SU-DHL-6 (cell line): ENCODE measurements around the gene FGF1.

Experiments used
- H2AFZ ChIP-seq: fragments of 200-600 bp; sonication (generic); 2 replicates; pipeline ENCODE4 v1.6.1; 2014; ENCODE audit warnings: low read depth, mild to moderate bottlenecking, moderate library complexity, mixed read lengths, antibody characterized with exemption, low read length; ENCODE audit not compliant: severe bottlenecking
- H3F3A ChIP-seq: fragments of 200-600 bp; shearing (Covaris generic); 2 replicates; pipeline ENCODE4 v1.6.0; 2016; ENCODE audit warnings: antibody characterized with exemption, mild to moderate bottlenecking; ENCODE audit not compliant: insufficient read depth
- H3K27ac ChIP-seq: fragments of 200-600 bp; sonication (generic); 2 replicates; pipeline ENCODE4 v1.5.1; 2016; ENCODE audit warnings: low read depth, mild to moderate bottlenecking, low read length, moderate library complexity, mixed read lengths
- H3K27me3 ChIP-seq: fragments of 200-600 bp; sonication (generic), shearing (Covaris generic); 2 replicates; pipeline ENCODE4 v1.6.0; 2014; ENCODE audit warnings: mild to moderate bottlenecking, low read length
- H3K36me3 ChIP-seq: fragments of 200-600 bp; sonication (generic); 2 replicates; pipeline ENCODE4 v1.6.1; 2014; ENCODE audit warnings: mild to moderate bottlenecking, low read length, mixed read lengths
- H3K4me2 ChIP-seq: fragments of 300-600, 200-600 bp; shearing (Covaris generic), sonication (generic); 2 replicates; pipeline ENCODE4 v1.6.0; 2014; ENCODE audit warnings: low read length, low read depth, mild to moderate bottlenecking; ENCODE audit not compliant: poor library complexity, severe bottlenecking
- H3K4me3 ChIP-seq: fragments of 200-600 bp; sonication (generic); 2 replicates; pipeline ENCODE4 v1.5.1; 2014; ENCODE audit warnings: antibody characterized with exemption, low read length, mild to moderate bottlenecking, mixed read lengths; ENCODE audit not compliant: insufficient read depth, poor library complexity, severe bottlenecking
- H3K79me2 ChIP-seq: fragments of 200-600 bp; sonication (generic); 2 replicates; pipeline ENCODE4 v1.6.1; 2014; ENCODE audit warnings: mild to moderate bottlenecking, low read length, moderate library complexity; ENCODE audit not compliant: insufficient read depth
- H3K9ac ChIP-seq: fragments of 200-600 bp; sonication (generic); 2 replicates; pipeline ENCODE4 v1.7.0; 2014; ENCODE audit warnings: mild to moderate bottlenecking, low read length
- H3K9me2 ChIP-seq: fragments of 200-600 bp; sonication (generic); replicated peaks from 2 replicates; pipeline ENCODE4 v1.6.1; 2014; ENCODE audit warnings: low read length; ENCODE audit not compliant: insufficient read depth
- H3K9me3 ChIP-seq: fragments of 200-600 bp; sonication (generic); 2 replicates; pipeline ENCODE4 v1.6.1; 2014; ENCODE audit warnings: low read length, mixed read lengths; ENCODE audit not compliant: insufficient read depth
- H4K20me1 ChIP-seq: fragments of 200-600 bp; sonication (generic); 2 replicates; pipeline ENCODE4 v1.6.1; 2014; ENCODE audit warnings: low read depth, mild to moderate bottlenecking, antibody characterized with exemption, low read length, moderate library complexity, mixed read lengths
- EZH2phosphoT487 ChIP-seq: fragments of 200-600 bp; sonication (generic), shearing (Covaris generic); conservative IDR thresholded peaks from 2 replicates; pipeline ENCODE4 v1.6.1; 2018; ENCODE audit warnings: mild to moderate bottlenecking, antibody characterized with exemption, low read length, moderate library complexity, mixed read lengths
- TF ChIP-seq, protein P1 (sequence below): fragments of 200-600 bp; sonication (generic); IDR thresholded peaks from one replicate; pipeline ENCODE4 v1.5.1; 2017; ENCODE audit warnings: antibody characterized with exemption, mild to moderate bottlenecking, low read length, moderate library complexity; ENCODE audit not compliant: insufficient read depth, poor library complexity, severe bottlenecking

The FGF1 gene

DNA sequence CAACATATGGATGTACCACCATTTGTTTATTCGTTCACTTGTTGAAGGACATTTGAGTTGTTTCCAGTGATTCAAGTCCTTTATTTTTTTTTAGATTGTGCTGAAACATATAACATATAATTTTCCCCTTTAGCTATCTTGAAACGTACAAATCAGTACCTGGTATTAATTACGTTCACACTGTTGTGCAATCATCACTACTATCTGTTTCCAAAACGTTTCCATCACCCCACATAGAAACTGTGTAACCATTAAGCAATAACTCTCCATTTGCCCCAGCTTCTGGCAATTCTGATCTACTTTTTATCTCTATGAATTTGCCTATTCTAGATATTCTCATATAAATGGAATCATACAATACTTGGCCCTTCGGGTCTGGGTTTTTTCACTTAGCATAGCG is 116.0 kb downstream of the FGF1 start:
- no peak overlapping the region for H3K27ac ChIP-seq
- H4K20me1 ChIP-seq: no peaks in the 10 kb centered on the region
- H3K9me2 ChIP-seq: no peaks in the 10 kb centered on the region
- no peak overlapping the region for H3K4me3 ChIP-seq
- no peaks in the 10 kb centered on the region for H3F3A ChIP-seq
- TF ChIP-seq, protein P1, sequence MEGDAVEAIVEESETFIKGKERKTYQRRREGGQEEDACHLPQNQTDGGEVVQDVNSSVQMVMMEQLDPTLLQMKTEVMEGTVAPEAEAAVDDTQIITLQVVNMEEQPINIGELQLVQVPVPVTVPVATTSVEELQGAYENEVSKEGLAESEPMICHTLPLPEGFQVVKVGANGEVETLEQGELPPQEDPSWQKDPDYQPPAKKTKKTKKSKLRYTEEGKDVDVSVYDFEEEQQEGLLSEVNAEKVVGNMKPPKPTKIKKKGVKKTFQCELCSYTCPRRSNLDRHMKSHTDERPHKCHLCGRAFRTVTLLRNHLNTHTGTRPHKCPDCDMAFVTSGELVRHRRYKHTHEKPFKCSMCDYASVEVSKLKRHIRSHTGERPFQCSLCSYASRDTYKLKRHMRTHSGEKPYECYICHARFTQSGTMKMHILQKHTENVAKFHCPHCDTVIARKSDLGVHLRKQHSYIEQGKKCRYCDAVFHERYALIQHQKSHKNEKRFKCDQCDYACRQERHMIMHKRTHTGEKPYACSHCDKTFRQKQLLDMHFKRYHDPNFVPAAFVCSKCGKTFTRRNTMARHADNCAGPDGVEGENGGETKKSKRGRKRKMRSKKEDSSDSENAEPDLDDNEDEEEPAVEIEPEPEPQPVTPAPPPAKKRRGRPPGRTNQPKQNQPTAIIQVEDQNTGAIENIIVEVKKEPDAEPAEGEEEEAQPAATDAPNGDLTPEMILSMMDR: no peak
- no peak for TF ChIP-seq EZH2phosphoT487
- no peak overlapping the region for H2AFZ ChIP-seq
- H3K36me3 ChIP-seq: no peaks in the 10 kb centered on the region
- H3K27me3 ChIP-seq: no peaks in the 10 kb centered on the region
- H3K9ac ChIP-seq: no peak overlapping the region
- no peaks in the 10 kb centered on the region for H3K9me3 ChIP-seq
- no peaks in the 10 kb centered on the region for H3K79me2 ChIP-seq
- no peak overlapping the region for H3K4me2 ChIP-seq

DNA sequence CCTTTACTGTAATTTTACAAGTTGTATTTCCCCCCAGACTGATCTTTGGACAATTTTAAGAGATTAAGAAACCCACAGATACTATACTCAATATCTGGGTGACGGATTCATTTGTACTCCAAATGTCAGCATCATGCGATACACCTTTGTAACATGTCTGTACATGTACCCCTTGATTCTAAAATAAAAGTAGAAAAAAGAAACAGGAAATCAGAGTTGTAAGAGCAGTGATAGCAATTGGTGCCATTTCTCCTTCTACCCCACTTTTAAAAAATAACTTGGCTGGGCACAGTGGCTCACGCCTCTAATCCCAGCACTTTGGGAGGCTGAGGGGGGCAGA is 116.9 kb downstream of the FGF1 start:
- TF ChIP-seq, protein P1: no peak
- no peak for TF ChIP-seq EZH2phosphoT487
- Histone ChIP-seq H2AFZ (no peak overlapping the region), H3K27ac (no peak overlapping the region), H3K4me2 (no peak overlapping the region), H3F3A (no peaks in the 10 kb centered on the region), H4K20me1 (no peaks in the 10 kb centered on the region), H3K9me3 (no peaks in the 10 kb centered on the region), H3K79me2 (no peaks in the 10 kb centered on the region), H3K9ac (no peak overlapping the region), H3K4me3 (no peak overlapping the region), H3K27me3 (no peaks in the 10 kb centered on the region), H3K36me3 (no peaks in the 10 kb centered on the region), H3K9me2 (no peaks in the 10 kb centered on the region)

DNA sequence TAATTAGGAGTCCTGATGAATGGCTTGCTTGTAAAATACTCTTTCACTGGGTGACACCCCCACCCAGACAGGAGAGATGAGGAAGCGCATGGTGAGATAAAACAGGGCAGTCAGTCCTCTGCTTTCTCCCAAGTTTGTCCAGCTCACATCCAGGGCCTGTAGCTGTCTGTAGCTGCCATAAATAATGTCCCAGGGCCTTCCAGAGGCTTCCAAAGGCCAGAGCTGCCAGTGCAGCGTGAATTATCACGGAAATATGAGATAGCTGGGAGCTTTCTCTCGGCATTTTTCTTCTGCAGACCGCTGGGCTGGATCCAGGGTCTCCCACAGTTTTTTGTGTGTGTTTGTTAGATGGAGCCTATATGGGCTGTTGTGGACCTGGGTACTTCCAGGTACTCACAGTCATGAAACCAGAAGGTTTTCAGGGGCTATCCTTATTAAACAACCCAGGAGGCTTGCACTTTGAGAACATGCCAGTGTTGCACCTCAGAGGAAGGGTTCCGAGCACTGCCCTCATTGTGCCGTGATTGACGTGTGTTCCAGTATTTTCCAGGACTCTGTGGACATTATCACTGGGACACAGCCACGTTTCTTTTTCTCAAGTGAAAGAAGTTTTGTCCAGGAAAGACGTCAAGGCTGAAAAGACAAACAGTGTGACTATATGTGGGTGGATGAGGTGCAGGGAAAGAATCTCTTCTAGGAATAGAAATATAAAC is 117.5 kb downstream of the FGF1 start:
- Histone ChIP-seq H3K79me2 (no peaks in the 10 kb centered on the region), H3K27ac (no peak overlapping the region), H3K27me3 (no peaks in the 10 kb centered on the region), H3K4me2 (no peak overlapping the region), H3K36me3 (no peaks in the 10 kb centered on the region), H3K9ac (no peak overlapping the region), H3K4me3 (no peak overlapping the region), H2AFZ (no peak overlapping the region), H4K20me1 (no peaks in the 10 kb centered on the region), H3F3A (no peaks in the 10 kb centered on the region), H3K9me3 (no peaks in the 10 kb centered on the region), H3K9me2 (no peaks in the 10 kb centered on the region)
- TF ChIP-seq, protein P1: no peak
- no peak for TF ChIP-seq EZH2phosphoT487
